Measurements from ENCODE around the gene RFPL3. TPM values are rescaled to one million over a fixed set of nuclear protein-coding genes. Genes with fewer than 3 reads are reported as not detected.

Gene RFPL3
- total and polyA plus RNA-seq, 2 experiments from 2014 or later: not detected

DNA sequence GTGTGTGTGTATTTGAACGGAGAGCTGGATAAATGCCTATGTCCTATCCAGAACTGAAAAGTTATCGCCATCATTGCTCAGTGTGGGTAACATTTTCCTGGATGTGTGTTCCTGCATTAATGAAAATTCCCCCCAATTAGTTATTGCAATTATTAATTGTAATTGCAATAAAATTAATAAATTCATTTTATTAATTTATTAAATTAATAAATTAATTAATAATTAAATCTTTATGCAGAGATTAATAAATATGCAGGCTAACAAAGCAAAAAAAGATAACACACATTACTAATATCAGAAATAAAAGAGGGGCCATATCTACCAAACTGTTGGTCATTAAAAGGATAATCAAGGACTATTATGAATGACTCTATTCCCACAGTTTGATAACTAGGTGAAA, 3.6 kb downstream of the RFPL3 start:
- no peaks in the 10 kb centered on the region; the same call in 2 of the 3 replicates for H3K36me3 Mint-ChIP-seq (ENCODE audit: low read depth)
- Histone ChIP-seq H3K27me3 (ENCODE audit: insufficient read depth) (no peaks in the 10 kb centered on the region), H3K36me3 (ENCODE audit: insufficient read depth) (no peaks in the 10 kb centered on the region), H3K79me2 (replicated peaks; ENCODE audit: insufficient read depth) (no peaks in the 10 kb centered on the region), H3K4me3 (no peak overlapping the region), H3K4me1 (ENCODE audit: insufficient read depth) (no peaks in the 10 kb centered on the region), H3K27ac (ENCODE audit: low read depth) (no peak overlapping the region), H3F3A (replicated peaks; ENCODE audit: low read depth) (no peaks in the 10 kb centered on the region), H4K20me1 (replicated peaks; ENCODE audit: insufficient read depth) (no peaks in the 10 kb centered on the region), H3K4me2 (no peak overlapping the region), H3K9me2 (ENCODE audit: insufficient read depth) (no peaks in the 10 kb centered on the region), H2AFZ (no peak overlapping the region)
- no peak overlapping the region for H3K4me3 Mint-ChIP-seq
- no peak for TF ChIP-seq ZNF331 (CRISPR knock-in tag; IDR thresholded peaks at IDR 0.05; ENCODE audit: low read depth)
- TF ChIP-seq, protein P1, sequence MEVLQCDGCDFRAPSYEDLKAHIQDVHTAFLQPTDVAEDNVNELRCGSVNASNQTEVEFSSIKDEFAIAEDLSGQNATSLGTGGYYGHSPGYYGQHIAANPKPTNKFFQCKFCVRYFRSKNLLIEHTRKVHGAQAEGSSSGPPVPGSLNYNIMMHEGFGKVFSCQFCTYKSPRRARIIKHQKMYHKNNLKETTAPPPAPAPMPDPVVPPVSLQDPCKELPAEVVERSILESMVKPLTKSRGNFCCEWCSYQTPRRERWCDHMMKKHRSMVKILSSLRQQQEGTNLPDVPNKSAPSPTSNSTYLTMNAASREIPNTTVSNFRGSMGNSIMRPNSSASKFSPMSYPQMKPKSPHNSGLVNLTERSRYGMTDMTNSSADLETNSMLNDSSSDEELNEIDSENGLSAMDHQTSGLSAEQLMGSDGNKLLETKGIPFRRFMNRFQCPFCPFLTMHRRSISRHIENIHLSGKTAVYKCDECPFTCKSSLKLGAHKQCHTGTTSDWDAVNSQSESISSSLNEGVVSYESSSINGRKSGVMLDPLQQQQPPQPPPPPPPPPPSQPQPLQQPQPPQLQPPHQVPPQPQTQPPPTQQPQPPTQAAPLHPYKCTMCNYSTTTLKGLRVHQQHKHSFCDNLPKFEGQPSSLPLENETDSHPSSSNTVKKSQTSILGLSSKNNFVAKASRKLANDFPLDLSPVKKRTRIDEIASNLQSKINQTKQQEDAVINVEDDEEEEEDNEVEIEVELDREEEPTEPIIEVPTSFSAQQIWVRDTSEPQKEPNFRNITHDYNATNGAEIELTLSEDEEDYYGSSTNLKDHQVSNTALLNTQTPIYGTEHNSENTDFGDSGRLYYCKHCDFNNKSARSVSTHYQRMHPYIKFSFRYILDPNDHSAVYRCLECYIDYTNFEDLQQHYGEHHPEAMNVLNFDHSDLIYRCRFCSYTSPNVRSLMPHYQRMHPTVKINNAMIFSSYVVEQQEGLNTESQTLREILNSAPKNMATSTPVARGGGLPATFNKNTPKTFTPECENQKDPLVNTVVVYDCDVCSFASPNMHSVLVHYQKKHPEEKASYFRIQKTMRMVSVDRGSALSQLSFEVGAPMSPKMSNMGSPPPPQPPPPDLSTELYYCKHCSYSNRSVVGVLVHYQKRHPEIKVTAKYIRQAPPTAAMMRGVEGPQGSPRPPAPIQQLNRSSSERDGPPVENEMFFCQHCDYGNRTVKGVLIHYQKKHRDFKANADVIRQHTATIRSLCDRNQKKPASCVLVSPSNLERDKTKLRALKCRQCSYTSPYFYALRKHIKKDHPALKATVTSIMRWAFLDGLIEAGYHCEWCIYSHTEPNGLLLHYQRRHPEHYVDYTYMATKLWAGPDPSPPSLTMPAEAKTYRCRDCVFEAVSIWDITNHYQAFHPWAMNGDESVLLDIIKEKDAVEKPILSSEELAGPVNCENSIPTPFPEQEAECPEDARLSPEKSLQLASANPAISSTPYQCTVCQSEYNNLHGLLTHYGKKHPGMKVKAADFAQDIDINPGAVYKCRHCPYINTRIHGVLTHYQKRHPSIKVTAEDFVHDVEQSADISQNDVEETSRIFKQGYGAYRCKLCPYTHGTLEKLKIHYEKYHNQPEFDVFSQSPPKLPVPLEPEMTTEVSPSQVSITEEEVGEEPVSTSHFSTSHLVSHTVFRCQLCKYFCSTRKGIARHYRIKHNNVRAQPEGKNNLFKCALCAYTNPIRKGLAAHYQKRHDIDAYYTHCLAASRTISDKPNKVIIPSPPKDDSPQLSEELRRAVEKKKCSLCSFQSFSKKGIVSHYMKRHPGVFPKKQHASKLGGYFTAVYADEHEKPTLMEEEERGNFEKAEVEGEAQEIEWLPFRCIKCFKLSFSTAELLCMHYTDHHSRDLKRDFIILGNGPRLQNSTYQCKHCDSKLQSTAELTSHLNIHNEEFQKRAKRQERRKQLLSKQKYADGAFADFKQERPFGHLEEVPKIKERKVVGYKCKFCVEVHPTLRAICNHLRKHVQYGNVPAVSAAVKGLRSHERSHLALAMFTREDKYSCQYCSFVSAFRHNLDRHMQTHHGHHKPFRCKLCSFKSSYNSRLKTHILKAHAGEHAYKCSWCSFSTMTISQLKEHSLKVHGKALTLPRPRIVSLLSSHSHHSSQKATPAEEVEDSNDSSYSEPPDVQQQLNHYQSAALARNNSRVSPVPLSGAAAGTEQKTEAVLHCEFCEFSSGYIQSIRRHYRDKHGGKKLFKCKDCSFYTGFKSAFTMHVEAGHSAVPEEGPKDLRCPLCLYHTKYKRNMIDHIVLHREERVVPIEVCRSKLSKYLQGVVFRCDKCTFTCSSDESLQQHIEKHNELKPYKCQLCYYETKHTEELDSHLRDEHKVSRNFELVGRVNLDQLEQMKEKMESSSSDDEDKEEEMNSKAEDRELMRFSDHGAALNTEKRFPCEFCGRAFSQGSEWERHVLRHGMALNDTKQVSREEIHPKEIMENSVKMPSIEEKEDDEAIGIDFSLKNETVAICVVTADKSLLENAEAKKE (CRISPR knock-in tag; IDR thresholded peaks at IDR 0.05): no peak
- no peak for TF ChIP-seq JUNB (IDR thresholded peaks at IDR 0.05; ENCODE audit: unreplicated experiment)
- no peak for TF ChIP-seq POLR2AphosphoS5 (IDR thresholded peaks at IDR 0.05; ENCODE audit: low read depth)
- no peak for TF ChIP-seq ETS1 (IDR thresholded peaks at IDR 0.05)
- TF ChIP-seq ZNF114 (CRISPR knock-in tag; IDR thresholded peaks at IDR 0.05): no peak
- no peak for TF ChIP-seq CREB1 (CRISPR knock-in tag; IDR thresholded peaks at IDR 0.05; ENCODE audit: low read depth)
- no peak for TF ChIP-seq EZH2 (IDR thresholded peaks at IDR 0.05; ENCODE audit: low read depth, unreplicated experiment)
- no peak for TF ChIP-seq NANOG (IDR thresholded peaks at IDR 0.05; ENCODE audit: borderline replicate concordance)
- TF ChIP-seq, protein P2, sequence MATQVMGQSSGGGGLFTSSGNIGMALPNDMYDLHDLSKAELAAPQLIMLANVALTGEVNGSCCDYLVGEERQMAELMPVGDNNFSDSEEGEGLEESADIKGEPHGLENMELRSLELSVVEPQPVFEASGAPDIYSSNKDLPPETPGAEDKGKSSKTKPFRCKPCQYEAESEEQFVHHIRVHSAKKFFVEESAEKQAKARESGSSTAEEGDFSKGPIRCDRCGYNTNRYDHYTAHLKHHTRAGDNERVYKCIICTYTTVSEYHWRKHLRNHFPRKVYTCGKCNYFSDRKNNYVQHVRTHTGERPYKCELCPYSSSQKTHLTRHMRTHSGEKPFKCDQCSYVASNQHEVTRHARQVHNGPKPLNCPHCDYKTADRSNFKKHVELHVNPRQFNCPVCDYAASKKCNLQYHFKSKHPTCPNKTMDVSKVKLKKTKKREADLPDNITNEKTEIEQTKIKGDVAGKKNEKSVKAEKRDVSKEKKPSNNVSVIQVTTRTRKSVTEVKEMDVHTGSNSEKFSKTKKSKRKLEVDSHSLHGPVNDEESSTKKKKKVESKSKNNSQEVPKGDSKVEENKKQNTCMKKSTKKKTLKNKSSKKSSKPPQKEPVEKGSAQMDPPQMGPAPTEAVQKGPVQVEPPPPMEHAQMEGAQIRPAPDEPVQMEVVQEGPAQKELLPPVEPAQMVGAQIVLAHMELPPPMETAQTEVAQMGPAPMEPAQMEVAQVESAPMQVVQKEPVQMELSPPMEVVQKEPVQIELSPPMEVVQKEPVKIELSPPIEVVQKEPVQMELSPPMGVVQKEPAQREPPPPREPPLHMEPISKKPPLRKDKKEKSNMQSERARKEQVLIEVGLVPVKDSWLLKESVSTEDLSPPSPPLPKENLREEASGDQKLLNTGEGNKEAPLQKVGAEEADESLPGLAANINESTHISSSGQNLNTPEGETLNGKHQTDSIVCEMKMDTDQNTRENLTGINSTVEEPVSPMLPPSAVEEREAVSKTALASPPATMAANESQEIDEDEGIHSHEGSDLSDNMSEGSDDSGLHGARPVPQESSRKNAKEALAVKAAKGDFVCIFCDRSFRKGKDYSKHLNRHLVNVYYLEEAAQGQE (IDR thresholded peaks at IDR 0.05; ENCODE audit: unreplicated experiment): no peak
- TF ChIP-seq EZH2phosphoT487 (IDR thresholded peaks at IDR 0.05; ENCODE audit: unreplicated experiment): no peak
- TF ChIP-seq STAT1 (IDR thresholded peaks at IDR 0.05; ENCODE audit: unreplicated experiment): no peak
- TF ChIP-seq CTCF (conservative IDR thresholded peaks at IDR 0.05; ENCODE audit: low read depth in 2 of 2): no peak
- no peaks in the 10 kb centered on the region; the same call in 2 of the 3 replicates for H3K9me3 Mint-ChIP-seq
- ATAC-seq (no peak), DNase-seq (ENCODE audit: low spot score) (no peak)
- H3K27ac Mint-ChIP-seq: no peak overlapping the region
- H3K27me3 Mint-ChIP-seq (ENCODE audit: insufficient read depth, low read depth, poor library complexity): no peaks in the 10 kb centered on the region
- peaks cover 5% of the 10 kb centered on the region for H3K4me1 Mint-ChIP-seq

Data from GM23338 (cell line).